HG02678 (cell line): Measurements from ENCODE around the gene CACNA2D1.

ENCODE experiments used
- ATAC-seq: cut with Tn5 transposase; IDR thresholded peaks from one replicate; pipeline ENCODE4 v1.9.1; 2021; ENCODE audit warnings: mild to moderate bottlenecking, moderate library complexity; ENCODE audit not compliant: unreplicated experiment

Gene CACNA2D1

GRCh38 chr7:82443547-82444219 is at the start of gene CACNA2D1:
Gene CACNA2D1 (minus strand): TSS chr7:82443777.
- ATAC-seq, result peak; percentile 43

GRCh38 chr7:82481499-82482097 is 38.0 kb upstream of the CACNA2D1 start:
- peak; percentile 73 for ATAC-seq

GRCh38 chr7:82477733-82478515 is 34.3 kb upstream of the CACNA2D1 start:
- no peak for ATAC-seq

GRCh38 chr7:82472966-82473365 is 29.4 kb upstream of the CACNA2D1 start:
- ATAC-seq, result no peak

- ATAC-seq, result no peak
Observed at GRCh38 chr7:82471351-82472020, 27.9 kb upstream of the CACNA2D1 start.

- no peak for ATAC-seq
Observed at GRCh38 chr7:82469207-82469606, 25.6 kb upstream of the CACNA2D1 start.

GRCh38 chr7:82468435-82468834 is 24.9 kb upstream of the CACNA2D1 start:
- no peak for ATAC-seq

- ATAC-seq, result no peak
Observed at GRCh38 chr7:82467020-82467419, 23.4 kb upstream of the CACNA2D1 start.

- no peak for ATAC-seq
Observed at GRCh38 chr7:82464372-82464771, 20.8 kb upstream of the CACNA2D1 start.

GRCh38 chr7:82455295-82455694 is 11.7 kb upstream of the CACNA2D1 start:
- ATAC-seq, result no peak

GRCh38 chr7:82450759-82451158 is 7.2 kb upstream of the CACNA2D1 start:
- no peak for ATAC-seq

GRCh38 chr7:82449910-82450309 is 6.3 kb upstream of the CACNA2D1 start:
- ATAC-seq, result no peak

GRCh38 chr7:82446897-82447296 is 3.3 kb upstream of the CACNA2D1 start:
- ATAC-seq, result no peak

- ATAC-seq, result no peak
Observed at GRCh38 chr7:82445271-82445670, 1.7 kb upstream of the CACNA2D1 start.

GRCh38 chr7:82444220-82444909 is 788 bp upstream of the CACNA2D1 start:
- no peak for ATAC-seq

GRCh38 chr7:82443036-82443546 is 486 bp downstream of the CACNA2D1 start:
- ATAC-seq, result peak; percentile 21

GRCh38 chr7:82442492-82443035 is 1.0 kb downstream of the CACNA2D1 start:
- ATAC-seq, result peak; percentile 17

GRCh38 chr7:82441669-82442478 is 1.7 kb downstream of the CACNA2D1 start:
- ATAC-seq, result no peak

GRCh38 chr7:82438521-82438920 is 5.1 kb downstream of the CACNA2D1 start:
- no peak for ATAC-seq
